PC-3 (cell line): Measurements from ENCODE around the gene GLS. TPM values are rescaled to one million over a fixed set of nuclear protein-coding genes. Genes with fewer than 3 reads are reported as not detected.
"Not testable (repeated sequence)": the region's sequence is repeated elsewhere in the genome, so short reads cannot be mapped to it uniquely, and the experiment has no call there.

Source experiments
- ATAC-seq: fragments of 200-7000 bp; cut with Tn5 transposase; 2 replicates; pipeline ENCODE4 v1.9.1; 2020; ENCODE audit warnings: mild to moderate bottlenecking, moderate library complexity
- BruUV-seq: library from RNA; stranded (reverse); fragments of 400-500 nt; replicated peaks from 2 replicates; lab custom pipeline; 2021; lab: Mats Ljungman, UMichigan
- CTCF ChIA-PET: fragments of 300-600 bp; sonication (Branson Sonifier 250); formaldehyde crosslinking; loops from one replicate; lab custom pipeline; 2022; ENCODE audit warnings: antibody characterized with exemption; lab: Charles Lee
- POLR2A ChIA-PET: fragments of 300-600 bp; sonication (Branson Sonifier 250); formaldehyde crosslinking; loops from one replicate; lab custom pipeline; 2022; ENCODE audit warnings: antibody characterized with exemption; ENCODE audit not compliant: unreplicated experiment; lab: Charles Lee
- DNase-seq: peaks from one replicate; pipeline ENCODE4 v3.0.0-alpha.2; 2015
- H2AFZ ChIP-seq: fragments of 300-600 bp; sonication (generic); 2 replicates; pipeline ENCODE4 v1.6.0; 2016; ENCODE audit warnings: antibody characterized with exemption, low read length
- H3F3A ChIP-seq: fragments of 300-600 bp; sonication (generic); one replicate; pipeline ENCODE4 v1.6.0; 2017; ENCODE audit warnings: antibody characterized with exemption, low read length, control low read depth, mild to moderate bottlenecking; ENCODE audit not compliant: unreplicated experiment
- H3K27ac ChIP-seq: fragments of 300-600 bp; sonication (generic); 2 replicates; pipeline ENCODE4 v1.5.1; 2016; ENCODE audit warnings: mild to moderate bottlenecking, low read length
- H3K27me3 ChIP-seq: fragments of 300-600 bp; sonication (generic); 2 replicates; pipeline ENCODE4 v1.6.1; 2016; ENCODE audit warnings: low read length, mixed read lengths
- H3K36me3 ChIP-seq: fragments of 300-600 bp; sonication (generic); 2 replicates; pipeline ENCODE4 v1.6.1; 2016; ENCODE audit warnings: low read depth, mixed run types, low read length, mixed read lengths
- H3K4me1 ChIP-seq: fragments of 300-600 bp; sonication (generic); 2 replicates; pipeline ENCODE4 v1.5.1; 2016; ENCODE audit warnings: low read length; ENCODE audit not compliant: insufficient read depth
- H3K4me2 ChIP-seq: fragments of 300-600 bp; sonication (generic); 2 replicates; pipeline ENCODE4 v1.6.0; 2016; ENCODE audit warnings: low read length
- H3K4me3 ChIP-seq: fragments of 300-600 bp; sonication (generic); 2 replicates; pipeline ENCODE4 v1.5.1; 2016; ENCODE audit warnings: mild to moderate bottlenecking, low read length, mixed read lengths
- H3K79me2 ChIP-seq: fragments of 300-600 bp; sonication (generic); 2 replicates; pipeline ENCODE4 v1.6.1; 2017; ENCODE audit warnings: low read length, mixed read lengths
- H3K9ac ChIP-seq: fragments of 300-600 bp; sonication (generic); 2 replicates; pipeline ENCODE4 v1.6.0; 2016; ENCODE audit warnings: mild to moderate bottlenecking, low read length
- H3K9me2 ChIP-seq: fragments of 300-600 bp; sonication (generic); replicated peaks from 2 replicates; pipeline ENCODE4 v1.6.1; 2016; ENCODE audit warnings: mixed run types, low read length, mixed read lengths
- H3K9me3 ChIP-seq: fragments of 300-600 bp; sonication (generic); 2 replicates; pipeline ENCODE4 v1.6.1; 2016; ENCODE audit warnings: low read length, mixed read lengths
- H4K20me1 ChIP-seq: fragments of 300-600 bp; sonication (generic); 2 replicates; pipeline ENCODE4 v1.6.1; 2016; ENCODE audit warnings: low read length, mixed read lengths
- CTCF ChIP-seq: fragments of 300-600 bp; sonication (generic); conservative IDR thresholded peaks from 2 replicates; pipeline ENCODE4 v1.5.1; 2017; ENCODE audit warnings: antibody characterized with exemption, low read depth, mild to moderate bottlenecking, low read length
- EZH2 ChIP-seq: fragments of 300-600 bp; sonication (generic); IDR thresholded peaks from one replicate; pipeline ENCODE4 v1.6.1; 2017; ENCODE audit warnings: antibody characterized with exemption, mild to moderate bottlenecking, low read length; ENCODE audit not compliant: unreplicated experiment
- EZH2phosphoT487 ChIP-seq: fragments of 300-600 bp; sonication (generic); IDR thresholded peaks from 2 replicates; pipeline ENCODE4 v1.6.1; 2018; ENCODE audit warnings: mild to moderate bottlenecking, antibody characterized with exemption, low read length, borderline replicate concordance
- intact Hi-C: fragments of 100-400 bp; cut with micrococcal nuclease; formaldehyde crosslinking; loops from 2 replicates; pipeline ENCODE4 v1.9.0; 2023
- total RNA-seq: library from RNA; depleted of rRNA; stranded (reverse); fragments of >200 nt; gene quantifications from 2 replicates; pipeline ENCODE4 v1.2.3, GENCODE V29; 2014

The GLS gene
- total RNA-seq, 1 experiment from 2014 or later: 67.4 TPM

GRCh38 chr2:190847504-190848081, 33.0 kb upstream of the GLS start:
- H3K9me3 ChIP-seq: no peaks in the 10 kb centered on the region
- peaks cover 68% of the 10 kb centered on the region for H3K4me1 ChIP-seq
- H3F3A ChIP-seq: peaks cover 5% of the 10 kb centered on the region
- H3K79me2 ChIP-seq: no peaks in the 10 kb centered on the region
- H4K20me1 ChIP-seq: no peaks in the 10 kb centered on the region
- POLR2A ChIA-PET: interaction anchor here (0.7 kb wide), 2 partner anchors 15 to 168 kb away, joined by 3 to 5 read pairs; no protein-coding TSS in a partner anchor
- BruUV-seq: no TSS peak
- no peaks in the 10 kb centered on the region for H3K36me3 ChIP-seq
- peak overlapping the region; percentile 42 for H3K9ac ChIP-seq
- no peaks in the 10 kb centered on the region for H3K9me2 ChIP-seq
- intact Hi-C loops: no loop called here
- CTCF ChIA-PET: no interaction called here
- H3K27ac ChIP-seq: peak overlapping the region; percentile 99
- peak overlapping the region; percentile 2; the same call in 1 of the 2 replicates for H3K4me3 ChIP-seq
- TF ChIP-seq CTCF (no peak), EZH2phosphoT487 (no peak), EZH2 (no peak)
- no peak for ATAC-seq
- peak; percentile 46 for DNase-seq
- H2AFZ ChIP-seq: no peak overlapping the region
- H3K27me3 ChIP-seq: no peaks in the 10 kb centered on the region
- peak overlapping the region; percentile 59 for H3K4me2 ChIP-seq

- H2AFZ ChIP-seq: no peak overlapping the region
- H3K4me3 ChIP-seq: no peak overlapping the region
- no peaks in the 10 kb centered on the region for H4K20me1 ChIP-seq
- peak overlapping the region; percentile 26; the same call in 1 of the 2 replicates for H3K9ac ChIP-seq
- ChIA-PET POLR2A (interaction anchor here (0.5 kb wide), 1 partner anchor 36 kb away, joined by 3 read pairs; no protein-coding TSS in a partner anchor), CTCF (no interaction called here)
- no peaks in the 10 kb centered on the region for H3K9me2 ChIP-seq
- ATAC-seq (peak; percentile 78), DNase-seq (peak; percentile 90)
- H3K36me3 ChIP-seq: no peaks in the 10 kb centered on the region
- peak overlapping the region; percentile 23 for H3K4me2 ChIP-seq
- no peaks in the 10 kb centered on the region for H3K27me3 ChIP-seq
- no peak for TF ChIP-seq EZH2
- TF ChIP-seq EZH2phosphoT487: no peak
- no peak for TF ChIP-seq CTCF
- H3K27ac ChIP-seq: peak overlapping the region; percentile 76
- no TSS peak for BruUV-seq
- intact Hi-C loops: no loop called here
- peaks cover 5% of the 10 kb centered on the region for H3F3A ChIP-seq
- no peaks in the 10 kb centered on the region for H3K79me2 ChIP-seq
- H3K4me1 ChIP-seq: peaks cover 58% of the 10 kb centered on the region
- H3K9me3 ChIP-seq: no peaks in the 10 kb centered on the region
These were observed 30.8 kb upstream of the GLS start for GRCh38 chr2:190849774-190850173.

- DNase-seq, H3K9me3 ChIP-seq, H3F3A ChIP-seq, intact Hi-C loops, CTCF ChIA-PET, H3K36me3 ChIP-seq, H3K4me3 ChIP-seq, H4K20me1 ChIP-seq, H2AFZ ChIP-seq, H3K4me2 ChIP-seq, H3K9ac ChIP-seq, POLR2A ChIA-PET, H3K9me2 ChIP-seq, H3K27me3 ChIP-seq, ATAC-seq, H3K79me2 ChIP-seq, H3K27ac ChIP-seq, BruUV-seq: not testable (repeated sequence)
- H3K4me1 ChIP-seq: peaks cover 27% of the 10 kb centered on the region
These were observed 27.6 kb upstream of the GLS start for GRCh38 chr2:190853022-190853421.
